Liver (tissue), 3 donors: ENCODE measurements around the gene RASAL2.

Experiments used
- ATF3 ChIP-seq: IDR thresholded peaks from 2 replicates; pipeline ENCODE4 v1.6.1; 2016; ENCODE audit warnings: antibody characterized with exemption
- CTCF ChIP-seq: fragments of 150-350 bp; IDR thresholded peaks from 2 replicates; pipeline ENCODE4 v1.5.1; 2017; ENCODE audit warnings: improper control_type of control experiment, low read depth, low read length; ENCODE audit not compliant: missing input control
- EGR1 ChIP-seq, 2 donors: IDR thresholded peaks; 2 replicates each; pipeline ENCODE4 v1.6.1; 2016 to 2018; ENCODE audit warnings: antibody characterized with exemption in 2 of 2, low read depth in 2 of 2
- GABPA ChIP-seq, 2 donors: IDR thresholded peaks in 1 of 2; conservative IDR thresholded peaks in 1 of 2; 2 replicates each; pipeline ENCODE4 v1.6.1; 2016; ENCODE audit warnings: antibody characterized with exemption in 2 of 2, mild to moderate bottlenecking in 1 of 2, moderate library complexity in 1 of 2
- HNF4A ChIP-seq, 2 donors: conservative IDR thresholded peaks; 2 replicates each; pipeline ENCODE4 v1.6.1; 2016; ENCODE audit warnings: antibody characterized with exemption in 2 of 2, mild to moderate bottlenecking in 2 of 2
- JUND ChIP-seq, 2 donors: IDR thresholded peaks; 2 replicates each; pipeline ENCODE4 v1.6.1; 2016; ENCODE audit warnings: antibody characterized with exemption in 2 of 2
- MAX ChIP-seq: IDR thresholded peaks from 2 replicates; pipeline ENCODE4 v1.6.1; 2016; ENCODE audit warnings: antibody characterized with exemption
- RAD21 ChIP-seq, 2 donors: IDR thresholded peaks; 2 replicates each; pipeline ENCODE4 v1.6.1; 2016; ENCODE audit warnings: antibody characterized with exemption in 2 of 2, mild to moderate bottlenecking in 2 of 2
- REST ChIP-seq: IDR thresholded peaks from 2 replicates; pipeline ENCODE4 v1.6.1; 2016; ENCODE audit warnings: antibody characterized with exemption, mild to moderate bottlenecking
- SP1 ChIP-seq: IDR thresholded peaks from 2 replicates; pipeline ENCODE4 v1.6.1; 2018; ENCODE audit warnings: antibody characterized with exemption, mild to moderate bottlenecking
- YY1 ChIP-seq: IDR thresholded peaks from 2 replicates; pipeline ENCODE4 v1.6.1; 2016; ENCODE audit warnings: antibody characterized with exemption, mild to moderate bottlenecking
- ZBTB33 ChIP-seq: IDR thresholded peaks from 2 replicates; pipeline ENCODE4 v1.6.1; 2016; ENCODE audit warnings: antibody characterized with exemption
- donor health status: healthy.
- donor health status: healthy.

GRCh38 chr1:178224358-178224757 is 130.5 kb downstream of the RASAL2 start:
- no peak for TF ChIP-seq CTCF
- TF ChIP-seq GABPA (IDR thresholded peaks at IDR 0.05 in 1 of 2, conservative IDR thresholded peaks at IDR 0.05 in 1 of 2), result no peak
- no peak for TF ChIP-seq EGR1 (IDR thresholded peaks at IDR 0.05; ENCODE audit: low read depth in 2 of 2)
- no peak for TF ChIP-seq RAD21 (IDR thresholded peaks at IDR 0.05)
- no peak for TF ChIP-seq YY1
- TF ChIP-seq ZBTB33, result no peak
- no peak for TF ChIP-seq REST
- TF ChIP-seq MAX, result no peak
- TF ChIP-seq SP1, result peak; percentile 7
- TF ChIP-seq JUND (IDR thresholded peaks at IDR 0.05), result no peak
- no peak for TF ChIP-seq ATF3
- peak; percentile 9 to 52 for TF ChIP-seq HNF4A (conservative IDR thresholded peaks at IDR 0.05)
